Subcutaneous abdominal adipose tissue (tissue), 5 donors: ENCODE data around the gene RPLP1.

ENCODE experiments used
- H3K27ac ChIP-seq: one replicate; pipeline ENCODE4 v1.7.0; 2013; ENCODE audit warnings: low read depth, mild to moderate bottlenecking, inconsistent platforms, low read length, moderate library complexity
- H3K27me3 ChIP-seq, 5 donors: one replicate each; pipeline ENCODE4 v1.7.0; 2013; ENCODE audit warnings: low read length in 5 of 5, inconsistent platforms in 1 of 5; ENCODE audit not compliant: control insufficient read depth in 5 of 5, insufficient read depth in 4 of 5
- H3K36me3 ChIP-seq, 5 donors: one replicate each; pipeline ENCODE4 v1.7.0; 2013; ENCODE audit warnings: low read length in 5 of 5; ENCODE audit not compliant: control insufficient read depth in 5 of 5, insufficient read depth in 5 of 5
- H3K4me1 ChIP-seq, 5 donors: one replicate each; pipeline ENCODE4 v1.7.0; 2013; ENCODE audit warnings: low read length in 5 of 5, mild to moderate bottlenecking in 3 of 5, moderate library complexity in 1 of 5; ENCODE audit not compliant: control insufficient read depth in 5 of 5, insufficient read depth in 5 of 5
- H3K4me3 ChIP-seq, 5 donors: one replicate each; pipeline ENCODE4 v1.7.0; 2013; ENCODE audit warnings: low read length in 5 of 5, low read depth in 1 of 5
- H3K9ac ChIP-seq, 5 donors: one replicate each; pipeline ENCODE4 v1.7.0; 2013; ENCODE audit warnings: low read length in 5 of 5, mild to moderate bottlenecking in 4 of 5, moderate library complexity in 3 of 5
- H3K9me3 ChIP-seq, 5 donors: one replicate each; pipeline ENCODE4 v1.7.0; 2013; ENCODE audit warnings: low read length in 5 of 5; ENCODE audit not compliant: control insufficient read depth in 5 of 5
- donor health status: healthy.
- donor health status: healthy.
- donor health status: healthy.
- donor health status: healthy.
- donor health status: healthy.

The RPLP1 gene

DNA sequence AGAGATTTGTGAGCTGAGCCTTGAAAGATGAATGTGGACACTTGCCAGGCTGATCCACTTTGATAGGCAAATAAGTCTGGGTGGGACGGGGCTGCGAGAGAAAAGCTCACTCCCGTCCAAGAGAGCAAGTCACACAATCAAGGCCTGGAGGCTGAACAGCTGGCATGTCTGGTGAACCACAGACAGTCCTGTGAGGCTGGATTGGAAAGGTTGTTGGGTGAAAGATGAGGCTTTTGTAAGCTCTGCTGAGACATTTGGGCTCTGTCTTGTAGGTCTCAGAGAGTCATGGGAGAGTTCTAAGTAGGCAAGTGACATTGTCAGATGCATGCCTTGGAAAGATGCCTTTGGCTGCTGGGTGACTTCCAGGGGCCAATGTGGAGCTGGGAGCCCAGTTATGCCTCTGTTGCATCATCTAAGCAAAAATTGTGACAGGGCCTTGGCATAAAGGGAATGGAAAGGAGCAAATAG is 38.5 kb downstream of the RPLP1 start:
- H3K36me3 ChIP-seq, result no peaks in the 10 kb centered on the region
- peaks cover 0 to 5% (median 0%) of the 10 kb centered on the region in 5 donors for H3K9me3 ChIP-seq
- no peaks in the 10 kb centered on the region for H3K27me3 ChIP-seq
- peak overlapping the region; percentile 43 for H3K27ac ChIP-seq
- peaks cover 13 to 51% (median 26%) of the 10 kb centered on the region in 5 donors for H3K4me1 ChIP-seq
- no peak overlapping the region for H3K4me3 ChIP-seq
- no peak overlapping the region for H3K9ac ChIP-seq

DNA sequence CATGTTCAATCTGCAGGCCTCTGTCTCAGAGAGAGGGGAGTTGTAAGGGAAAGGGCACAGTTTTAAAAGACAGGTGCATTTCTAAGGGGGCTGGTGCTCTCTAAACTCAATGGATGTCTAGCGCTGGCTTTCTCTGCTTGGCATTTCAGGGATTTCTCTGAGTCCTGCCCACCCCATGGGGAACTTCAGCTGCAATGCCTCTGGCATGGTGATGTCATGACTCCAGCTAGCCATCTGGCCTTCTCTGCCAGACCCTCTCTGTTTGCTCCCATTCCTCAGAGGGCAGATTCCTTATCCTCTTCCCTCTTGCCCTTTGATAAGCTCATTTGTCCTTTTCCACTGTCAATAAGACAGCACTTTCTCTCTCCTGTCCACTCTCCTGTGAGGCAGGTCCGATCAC is 40.8 kb downstream of the RPLP1 start:
- Histone ChIP-seq H3K9ac (peak overlapping the region in 1 of 5 donors; percentile 35), H3K4me1 (peaks cover 13 to 47% (median 26%) of the 10 kb centered on the region in 5 donors), H3K36me3 (no peaks in the 10 kb centered on the region), H3K27ac (no peak overlapping the region), H3K27me3 (no peaks in the 10 kb centered on the region), H3K9me3 (peaks cover 0 to 5% (median 0%) of the 10 kb centered on the region in 5 donors), H3K4me3 (no peak overlapping the region)

DNA sequence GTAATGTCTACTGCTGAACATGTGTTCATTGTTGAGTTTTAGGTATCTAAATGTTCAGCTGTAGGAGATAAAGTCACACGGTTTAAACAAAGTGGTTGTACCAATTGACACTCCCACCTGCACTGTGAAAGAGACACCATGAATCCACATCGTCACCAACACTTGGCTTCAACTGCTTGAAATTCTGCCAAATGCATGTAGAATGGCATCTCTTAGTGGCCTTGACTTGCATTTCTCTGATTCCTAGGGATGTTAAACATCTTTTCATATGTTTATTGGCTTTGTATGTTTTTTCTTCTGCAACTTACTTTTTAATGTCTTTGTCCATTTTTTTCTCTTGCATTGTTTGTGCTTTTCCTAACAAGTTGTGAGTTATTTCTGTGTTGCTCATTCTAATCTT is 43.4 kb downstream of the RPLP1 start:
- Histone ChIP-seq H3K27ac (no peak overlapping the region), H3K4me1 (peaks cover 0 to 22% (median 12%) of the 10 kb centered on the region in 5 donors), H3K4me3 (no peak overlapping the region), H3K9me3 (peaks cover 0 to 5% (median 0%) of the 10 kb centered on the region in 5 donors), H3K27me3 (no peaks in the 10 kb centered on the region), H3K9ac (no peak overlapping the region), H3K36me3 (no peaks in the 10 kb centered on the region)

- H3K4me3 ChIP-seq, result no peak overlapping the region
- no peaks in the 10 kb centered on the region for H3K27me3 ChIP-seq
- H3K9ac ChIP-seq, result no peak overlapping the region
- peaks cover 0 to 16% (median 12%) of the 10 kb centered on the region in 5 donors for H3K4me1 ChIP-seq
- H3K36me3 ChIP-seq, result no peaks in the 10 kb centered on the region
- H3K27ac ChIP-seq, result no peak overlapping the region
- H3K9me3 ChIP-seq, result no peaks in the 10 kb centered on the region
These were observed 44.5 kb downstream of the RPLP1 start for GRCh38 chr15:69497076-69497475.

- Histone ChIP-seq H3K36me3 (no peaks in the 10 kb centered on the region), H3K4me1 (peaks cover 0 to 16% (median 12%) of the 10 kb centered on the region in 5 donors), H3K4me3 (no peak overlapping the region), H3K9ac (no peak overlapping the region), H3K27me3 (no peaks in the 10 kb centered on the region), H3K9me3 (no peaks in the 10 kb centered on the region), H3K27ac (no peak overlapping the region)
These were observed 45.0 kb downstream of the RPLP1 start for GRCh38 chr15:69497667-69498066.

- Histone ChIP-seq H3K9me3 (no peaks in the 10 kb centered on the region), H3K4me3 (no peak overlapping the region), H3K4me1 (peaks cover 0 to 13% (median 10%) of the 10 kb centered on the region in 5 donors), H3K27me3 (no peaks in the 10 kb centered on the region), H3K36me3 (no peaks in the 10 kb centered on the region), H3K27ac (no peak overlapping the region), H3K9ac (no peak overlapping the region)
These were observed 45.7 kb downstream of the RPLP1 start for GRCh38 chr15:69498282-69498681.

DNA sequence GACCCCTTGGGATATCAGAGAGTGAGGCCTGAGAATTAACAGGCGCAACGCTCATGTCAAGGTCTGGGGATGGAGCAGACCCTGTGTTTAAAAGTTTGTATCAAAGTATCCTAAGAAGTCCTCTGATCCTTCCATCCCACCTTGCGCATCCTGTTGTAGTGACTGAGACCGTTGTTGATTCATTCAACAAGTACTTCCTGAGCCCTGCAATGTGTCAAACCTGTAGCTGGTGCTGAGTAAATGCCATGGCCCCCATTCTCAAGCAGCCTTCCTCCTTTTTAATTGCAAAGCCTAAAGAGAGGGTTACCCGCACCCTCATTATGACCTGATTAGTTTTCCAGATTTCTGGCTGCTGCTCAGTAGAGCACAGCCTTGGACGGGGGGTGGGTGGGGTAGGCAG is 46.4 kb downstream of the RPLP1 start:
- Histone ChIP-seq H3K9ac (no peak overlapping the region), H3K9me3 (no peaks in the 10 kb centered on the region), H3K36me3 (no peaks in the 10 kb centered on the region), H3K27me3 (no peaks in the 10 kb centered on the region), H3K27ac (no peak overlapping the region), H3K4me3 (no peak overlapping the region), H3K4me1 (peaks cover 0 to 6% (median 4%) of the 10 kb centered on the region in 5 donors)

DNA sequence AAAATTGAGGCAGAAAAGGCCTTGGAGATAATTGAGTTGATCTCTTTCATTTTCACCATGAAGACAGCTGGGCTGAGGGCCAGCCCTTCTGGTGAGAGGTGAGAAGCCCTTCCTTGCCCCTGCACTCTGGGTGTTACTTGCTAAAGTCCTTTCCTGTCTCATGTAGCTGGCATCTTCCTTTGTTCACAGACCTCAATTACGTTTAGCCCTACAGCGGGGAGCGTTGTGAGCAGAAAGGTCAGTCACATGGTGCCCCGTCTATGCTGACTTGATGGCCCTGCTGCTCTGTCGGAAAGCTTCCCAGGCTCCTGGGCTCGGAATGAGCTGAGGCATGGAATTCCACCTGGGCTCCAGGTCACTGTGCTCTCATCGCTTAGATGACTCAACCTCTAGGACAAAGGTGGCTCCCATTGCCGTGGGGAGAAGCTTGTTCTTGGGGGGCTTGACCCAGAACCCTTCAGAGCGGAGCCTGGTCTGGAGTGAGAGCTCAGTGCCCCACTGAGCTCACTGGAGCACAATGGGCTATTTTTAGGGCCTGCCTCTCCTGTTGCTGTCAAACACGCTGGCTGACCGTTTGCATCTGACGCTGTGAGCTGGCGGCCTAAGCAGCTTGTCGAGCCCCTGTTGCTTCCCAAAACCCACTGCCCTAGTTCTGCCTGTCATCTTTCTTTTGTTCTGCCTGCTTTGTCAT is 47.0 kb downstream of the RPLP1 start:
- no peak overlapping the region for H3K9ac ChIP-seq
- H3K9me3 ChIP-seq, result no peaks in the 10 kb centered on the region
- no peaks in the 10 kb centered on the region for H3K36me3 ChIP-seq
- no peaks in the 10 kb centered on the region for H3K27me3 ChIP-seq
- peaks cover 0 to 6% (median 4%) of the 10 kb centered on the region in 5 donors for H3K4me1 ChIP-seq
- no peak overlapping the region for H3K27ac ChIP-seq
- no peak overlapping the region for H3K4me3 ChIP-seq

- H3K4me1 ChIP-seq, result peaks cover 0 to 6% (median 4%) of the 10 kb centered on the region in 5 donors
- H3K27me3 ChIP-seq, result no peaks in the 10 kb centered on the region
- no peak overlapping the region for H3K9ac ChIP-seq
- H3K36me3 ChIP-seq, result no peaks in the 10 kb centered on the region
- H3K4me3 ChIP-seq, result no peak overlapping the region
- H3K27ac ChIP-seq, result no peak overlapping the region
- H3K9me3 ChIP-seq, result no peaks in the 10 kb centered on the region
These were observed 47.7 kb downstream of the RPLP1 start for GRCh38 chr15:69500339-69500738.

DNA sequence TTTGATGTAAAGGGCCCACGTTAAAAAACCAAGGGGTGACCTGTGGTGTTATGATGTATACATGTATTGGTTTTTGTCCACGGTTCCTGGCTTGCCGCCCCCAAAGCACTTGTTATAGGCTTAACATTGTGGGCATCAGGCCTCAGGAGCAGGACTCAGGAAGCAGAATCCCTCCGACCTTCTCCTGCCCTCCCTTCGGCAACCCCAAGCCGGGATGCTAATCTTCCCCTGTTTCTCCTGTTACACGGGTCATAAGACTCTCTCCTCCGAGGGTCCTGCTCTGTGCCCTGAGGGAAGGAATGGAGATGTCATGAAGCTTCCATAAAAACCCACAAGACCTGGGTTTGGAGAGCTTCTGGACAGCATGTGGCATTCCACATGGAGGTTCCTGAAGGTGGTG is 48.8 kb downstream of the RPLP1 start:
- H3K9ac ChIP-seq, result no peak overlapping the region
- H3K9me3 ChIP-seq, result no peaks in the 10 kb centered on the region
- H3K27me3 ChIP-seq, result no peaks in the 10 kb centered on the region
- peaks cover 0 to 6% (median 4%) of the 10 kb centered on the region in 5 donors for H3K4me1 ChIP-seq
- H3K27ac ChIP-seq, result no peak overlapping the region
- no peak overlapping the region for H3K4me3 ChIP-seq
- no peaks in the 10 kb centered on the region for H3K36me3 ChIP-seq
